Thyroid gland (tissue), 4 donors: ENCODE data around the gene C1orf232. TPM values are rescaled to one million over a fixed set of nuclear protein-coding genes. Genes with fewer than 3 reads are reported as not detected.

Experiments used
- DNase-seq, 2 donors: peaks; one replicate each; pipeline ENCODE4 v3.0.0-alpha.2; 2019
- H3K27ac ChIP-seq, 3 donors: fragments of 200-600 bp; sonication (generic); 1 replicate in 2 of 3; 2 replicates in 1 of 3; pipeline ENCODE4 v1.5.1; 2016 to 2019; ENCODE audit warnings: mild to moderate bottlenecking in 1 of 3, moderate library complexity in 1 of 3
- H3K27me3 ChIP-seq: fragments of 200-600 bp; sonication (generic); one replicate; pipeline ENCODE4 v1.5.1; 2019
- H3K36me3 ChIP-seq, 2 donors: fragments of 200-600 bp; sonication (generic); one replicate each; pipeline ENCODE4 v1.5.1; 2016 to 2019
- H3K4me1 ChIP-seq, 2 donors: fragments of 200-600 bp; sonication (generic); one replicate each; pipeline ENCODE4 v1.5.1; 2017 to 2019
- H3K4me3 ChIP-seq, 3 donors: fragments of 200-600 bp; sonication (generic); replicated peaks in 1 of 3; 1 replicate in 2 of 3; 2 replicates in 1 of 3; pipeline ENCODE4 v1.5.1; 2016; ENCODE audit warnings: mild to moderate bottlenecking in 1 of 3
- H3K9me3 ChIP-seq: fragments of 200-600 bp; sonication (generic); one replicate; pipeline ENCODE4 v1.5.1; 2017
- POLR2A ChIP-seq, 2 donors: fragments of 450-650 bp; IDR thresholded peaks; one replicate each; pipeline ENCODE4 v1.6.1; 2017; ENCODE audit warnings: antibody characterized with exemption in 2 of 2, mild to moderate bottlenecking in 2 of 2, moderate library complexity in 1 of 2
- WGBS, 2 donors: methylation state at CpG; one replicate each; pipeline ENCODE4 v1.1.5; 2017; 5-methylcytosine and 5-hydroxymethylcytosine counted together
- intact Hi-C: fragments of 100-400 bp; cut with DNase I; formaldehyde crosslinking; loops from one replicate; pipeline ENCODE4 v1.15.1; 2023
- total RNA-seq, 4 donors: library from RNA; depleted of rRNA; stranded (reverse); fragments of >200 nt; gene quantifications; one replicate each; pipeline ENCODE4 v1.2.3, GENCODE V29; 2016
- TF ChIP-seq, protein P1 (sequence below), 6 experiments: fragments of 200-600 bp in 3 of 6; fragments of 450-650 bp in 3 of 6; sonication (generic) in 3 of 6; IDR thresholded peaks; one replicate each; pipeline ENCODE4 v1.5.1; 2016 to 2019; ENCODE audit warnings: antibody characterized with exemption in 6 of 6, mild to moderate bottlenecking in 2 of 6, inconsistent platforms in 1 of 6, moderate library complexity in 1 of 6

C1orf232 gene
- total RNA-seq: not detected

DNA sequence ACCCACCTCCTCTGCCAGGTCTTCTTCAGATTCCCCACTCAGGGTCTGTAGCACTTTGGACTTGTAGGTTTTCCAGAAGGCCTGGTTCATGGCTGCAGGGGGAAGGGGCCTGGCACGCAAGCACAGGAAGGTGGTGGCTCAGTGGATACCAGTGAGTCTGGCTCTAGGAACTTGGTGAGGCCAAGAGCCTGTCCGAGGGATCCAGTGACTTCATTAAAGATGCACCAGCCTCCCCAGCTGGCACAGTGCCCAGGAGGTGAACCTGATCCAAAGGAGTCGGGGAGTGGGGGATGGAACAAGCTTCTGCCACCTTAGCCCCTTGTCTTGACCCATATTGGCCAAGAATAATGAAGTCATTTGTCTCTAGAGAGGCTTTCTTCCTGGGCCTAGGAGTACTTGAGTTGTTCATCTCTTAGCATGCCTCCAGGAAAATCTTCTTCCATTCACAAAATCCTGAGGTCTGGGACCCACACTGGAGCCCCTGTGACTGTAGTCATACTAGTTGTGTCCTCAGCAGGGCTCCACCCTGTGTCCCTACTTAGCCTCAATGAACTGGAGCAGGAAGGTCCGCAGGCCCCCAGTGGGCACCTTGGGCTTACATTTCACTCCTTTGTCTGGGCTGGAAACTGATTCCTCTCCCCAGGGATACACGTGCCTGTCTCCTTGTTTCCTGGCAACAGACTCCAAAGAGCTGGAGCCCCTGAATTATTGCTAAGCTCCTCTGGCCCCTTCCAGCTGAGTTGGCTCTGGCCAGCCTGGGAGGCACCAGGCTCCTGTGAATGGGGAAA lies at the start of gene C1orf232:
Gene C1orf232, minus strand, starts transcription at position 554 of the 788 bp plus-strand sequence. Its CDS starts 464 bp downstream, at position 90.
- Histone ChIP-seq H3K36me3 (no peaks in the 10 kb centered on the region), H3K27me3 (no peaks in the 10 kb centered on the region), H3K4me3 (peak within 1 kb of the TSS; percentile 56 to 81 (median 58)), H3K27ac (peak within 1 kb of the TSS; percentile 39 to 61 (median 50)), H3K4me1 (peaks cover 16 to 23% of the 10 kb centered on the region in 2 donors), H3K9me3 (no peaks in the 10 kb centered on the region)
- 59 to 83% methylated on average over 3 to 4 of the region's 5 CpGs for WGBS, 2 donors
- TF ChIP-seq POLR2A (IDR thresholded peaks at IDR 0.05): no peak
- intact Hi-C loops: no loop called here
- DNase-seq: peak; percentile 21 to 30

DNA sequence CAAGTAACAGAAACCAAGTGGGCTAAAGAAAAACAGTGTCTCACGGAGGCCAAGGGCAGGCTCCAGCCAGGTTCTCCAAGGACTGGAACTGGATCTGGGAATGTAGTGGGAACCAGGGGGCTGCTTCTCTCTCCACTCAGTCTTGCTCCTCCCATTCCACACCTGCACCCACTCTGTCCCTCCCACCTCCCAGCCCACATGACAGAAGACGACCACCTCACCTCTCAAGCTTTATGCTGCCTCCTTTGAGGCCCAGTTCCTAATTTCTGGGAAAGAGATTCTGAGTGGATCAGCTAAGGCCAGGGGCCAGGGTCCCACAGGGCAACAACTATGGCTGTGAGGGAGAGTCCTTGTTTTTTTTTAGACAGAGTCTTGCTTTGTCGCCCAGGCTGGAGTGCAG lies 46.5 kb upstream of the C1orf232 start:
- Histone ChIP-seq H3K4me3 (no peak overlapping the region), H3K27me3 (no peaks in the 10 kb centered on the region), H3K36me3 (no peaks in the 10 kb centered on the region), H3K4me1 (peaks cover 12 to 16% of the 10 kb centered on the region in 2 donors), H3K27ac (peak overlapping the region; percentile 17 to 63 (median 34)), H3K9me3 (no peaks in the 10 kb centered on the region)
- TF ChIP-seq POLR2A (IDR thresholded peaks at IDR 0.05): no peak
- TF ChIP-seq, protein P1, sequence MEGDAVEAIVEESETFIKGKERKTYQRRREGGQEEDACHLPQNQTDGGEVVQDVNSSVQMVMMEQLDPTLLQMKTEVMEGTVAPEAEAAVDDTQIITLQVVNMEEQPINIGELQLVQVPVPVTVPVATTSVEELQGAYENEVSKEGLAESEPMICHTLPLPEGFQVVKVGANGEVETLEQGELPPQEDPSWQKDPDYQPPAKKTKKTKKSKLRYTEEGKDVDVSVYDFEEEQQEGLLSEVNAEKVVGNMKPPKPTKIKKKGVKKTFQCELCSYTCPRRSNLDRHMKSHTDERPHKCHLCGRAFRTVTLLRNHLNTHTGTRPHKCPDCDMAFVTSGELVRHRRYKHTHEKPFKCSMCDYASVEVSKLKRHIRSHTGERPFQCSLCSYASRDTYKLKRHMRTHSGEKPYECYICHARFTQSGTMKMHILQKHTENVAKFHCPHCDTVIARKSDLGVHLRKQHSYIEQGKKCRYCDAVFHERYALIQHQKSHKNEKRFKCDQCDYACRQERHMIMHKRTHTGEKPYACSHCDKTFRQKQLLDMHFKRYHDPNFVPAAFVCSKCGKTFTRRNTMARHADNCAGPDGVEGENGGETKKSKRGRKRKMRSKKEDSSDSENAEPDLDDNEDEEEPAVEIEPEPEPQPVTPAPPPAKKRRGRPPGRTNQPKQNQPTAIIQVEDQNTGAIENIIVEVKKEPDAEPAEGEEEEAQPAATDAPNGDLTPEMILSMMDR (IDR thresholded peaks at IDR 0.05): no peak
- intact Hi-C loops: no loop called here
- DNase-seq: no peak
- WGBS, 2 donors: 43 to 49% methylated on average over 3 of the region's 3 CpGs

DNA sequence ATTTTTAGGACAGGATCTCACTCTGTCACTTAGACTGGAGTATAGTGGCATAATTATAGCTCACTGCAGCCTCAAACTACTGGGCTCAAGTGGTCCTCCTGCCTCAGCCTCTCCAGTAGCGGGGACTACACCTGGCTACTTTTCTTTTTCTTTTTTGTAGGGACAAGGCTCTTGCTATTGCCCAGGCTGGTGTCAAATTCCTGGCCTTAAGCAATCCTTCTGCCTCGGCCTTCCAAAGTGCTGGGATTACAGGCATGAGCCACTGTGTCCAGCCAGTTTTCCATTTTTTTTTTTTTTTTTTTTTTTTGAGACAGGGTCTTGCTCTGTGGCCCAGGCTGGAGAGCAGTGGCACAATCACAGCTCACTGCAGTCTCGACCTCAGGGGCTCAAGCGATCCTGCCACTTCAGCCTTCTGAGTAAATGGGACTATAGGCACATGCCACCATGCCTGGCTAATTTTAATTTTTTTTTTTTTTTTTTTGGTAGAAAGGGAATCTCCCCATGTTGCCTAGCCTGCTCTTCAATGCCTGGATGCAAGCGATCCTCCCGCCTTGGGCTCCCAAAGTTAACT lies 44.7 kb upstream of the C1orf232 start:
- Histone ChIP-seq H3K27ac (no peak overlapping the region), H3K4me3 (no peak overlapping the region), H3K36me3 (no peaks in the 10 kb centered on the region), H3K4me1 (peaks cover 5 to 10% of the 10 kb centered on the region in 2 donors), H3K27me3 (no peaks in the 10 kb centered on the region), H3K9me3 (no peaks in the 10 kb centered on the region)
- WGBS, 2 donors: 84 to 85% methylated on average over 6 of the region's 6 CpGs
- TF ChIP-seq POLR2A (IDR thresholded peaks at IDR 0.05): no peak
- TF ChIP-seq, protein P1 (IDR thresholded peaks at IDR 0.05): no peak
- intact Hi-C loops: no loop called here
- DNase-seq: peak in 1 of 2 donors; percentile 8

DNA sequence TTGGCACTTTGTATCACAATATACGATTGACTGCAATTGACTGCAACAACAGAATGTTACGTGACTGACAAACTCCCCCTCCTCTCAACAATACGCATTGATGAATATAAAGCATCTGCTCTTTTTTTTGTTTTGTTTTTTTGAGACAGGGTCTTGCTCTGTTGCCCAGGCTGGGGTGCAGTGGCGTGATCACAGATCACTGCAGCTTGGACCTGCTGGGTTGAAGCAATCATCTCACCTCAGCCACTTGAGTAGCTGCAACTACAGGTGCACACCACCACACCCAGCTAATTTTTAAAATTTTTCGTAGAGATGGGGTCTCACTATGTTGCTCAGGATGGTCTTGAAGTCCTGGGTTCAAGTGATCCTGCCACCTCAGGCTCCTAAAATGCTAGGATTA lies 44.0 kb upstream of the C1orf232 start:
- Histone ChIP-seq H3K36me3 (no peaks in the 10 kb centered on the region), H3K4me3 (no peak overlapping the region), H3K27ac (no peak overlapping the region), H3K4me1 (peaks cover 3 to 10% of the 10 kb centered on the region in 2 donors), H3K9me3 (no peaks in the 10 kb centered on the region), H3K27me3 (no peaks in the 10 kb centered on the region)
- DNase-seq: no peak
- intact Hi-C loops: no loop called here
- WGBS, 2 donors: 91 to 92% methylated on average over 5 of the region's 5 CpGs
- TF ChIP-seq, protein P1 (IDR thresholded peaks at IDR 0.05): no peak
- no peak for TF ChIP-seq POLR2A (IDR thresholded peaks at IDR 0.05)

DNA sequence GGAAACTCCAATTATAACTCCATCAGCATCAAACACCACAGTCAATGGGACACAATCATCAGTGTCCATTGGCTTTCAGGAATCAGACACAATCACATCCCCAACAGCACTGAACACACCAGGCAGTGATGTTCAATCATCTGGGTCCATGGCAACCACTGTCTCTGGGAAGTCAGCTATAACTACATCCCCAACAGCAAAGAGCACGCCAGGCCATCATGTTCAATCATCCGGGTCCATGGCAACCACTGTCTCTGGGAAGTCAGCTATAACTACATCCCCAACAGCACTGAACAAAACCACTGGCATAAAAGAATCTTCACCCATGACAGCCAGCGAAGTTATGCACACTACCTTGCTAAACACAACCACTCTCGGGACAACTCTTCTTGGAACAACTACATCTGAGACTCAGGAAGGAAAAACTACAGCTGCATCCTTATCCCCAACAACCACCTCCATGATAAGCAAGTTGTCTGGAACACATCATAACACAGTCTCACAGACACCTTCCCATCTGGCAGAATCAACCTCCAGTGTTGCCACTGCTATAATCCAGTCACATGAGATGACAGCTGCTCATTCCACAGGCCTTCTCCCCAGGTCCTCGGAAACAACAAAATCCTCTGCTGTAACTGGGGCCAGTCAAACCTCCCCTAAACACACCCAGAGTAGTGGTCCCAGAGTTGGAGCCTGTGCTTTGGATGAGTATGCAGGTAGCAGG lies 41.5 kb upstream of the C1orf232 start:
- no peak overlapping the region for H3K4me3 ChIP-seq
- 88 to 89% methylated on average over 5 of the region's 5 CpGs for WGBS, 2 donors

More for the DNA sequence above, 41.5 kb upstream of the C1orf232 start:
- H3K9me3 ChIP-seq: no peaks in the 10 kb centered on the region
- no peak for DNase-seq
- H3K27me3 ChIP-seq: no peaks in the 10 kb centered on the region
- no peak for TF ChIP-seq POLR2A (IDR thresholded peaks at IDR 0.05)
- TF ChIP-seq, protein P1 (IDR thresholded peaks at IDR 0.05): no peak
- no peaks in the 10 kb centered on the region for H3K36me3 ChIP-seq
- no peak overlapping the region for H3K27ac ChIP-seq
- intact Hi-C loops: no loop called here
- peaks cover 3 to 4% of the 10 kb centered on the region in 2 donors for H3K4me1 ChIP-seq
